NT2/D1 (cell line): Measurements from ENCODE around the gene TRPM2.

ENCODE experiments used
- YY1 ChIP-seq: IDR thresholded peaks from 2 replicates; pipeline ENCODE4 v1.6.1; 2011; ENCODE audit not compliant: insufficient read length, insufficient read depth
- ZNF274 ChIP-seq: IDR thresholded peaks from 2 replicates; pipeline ENCODE4 v1.6.1; 2011; ENCODE audit warnings: mild to moderate bottlenecking, low read depth, low read length

DNA sequence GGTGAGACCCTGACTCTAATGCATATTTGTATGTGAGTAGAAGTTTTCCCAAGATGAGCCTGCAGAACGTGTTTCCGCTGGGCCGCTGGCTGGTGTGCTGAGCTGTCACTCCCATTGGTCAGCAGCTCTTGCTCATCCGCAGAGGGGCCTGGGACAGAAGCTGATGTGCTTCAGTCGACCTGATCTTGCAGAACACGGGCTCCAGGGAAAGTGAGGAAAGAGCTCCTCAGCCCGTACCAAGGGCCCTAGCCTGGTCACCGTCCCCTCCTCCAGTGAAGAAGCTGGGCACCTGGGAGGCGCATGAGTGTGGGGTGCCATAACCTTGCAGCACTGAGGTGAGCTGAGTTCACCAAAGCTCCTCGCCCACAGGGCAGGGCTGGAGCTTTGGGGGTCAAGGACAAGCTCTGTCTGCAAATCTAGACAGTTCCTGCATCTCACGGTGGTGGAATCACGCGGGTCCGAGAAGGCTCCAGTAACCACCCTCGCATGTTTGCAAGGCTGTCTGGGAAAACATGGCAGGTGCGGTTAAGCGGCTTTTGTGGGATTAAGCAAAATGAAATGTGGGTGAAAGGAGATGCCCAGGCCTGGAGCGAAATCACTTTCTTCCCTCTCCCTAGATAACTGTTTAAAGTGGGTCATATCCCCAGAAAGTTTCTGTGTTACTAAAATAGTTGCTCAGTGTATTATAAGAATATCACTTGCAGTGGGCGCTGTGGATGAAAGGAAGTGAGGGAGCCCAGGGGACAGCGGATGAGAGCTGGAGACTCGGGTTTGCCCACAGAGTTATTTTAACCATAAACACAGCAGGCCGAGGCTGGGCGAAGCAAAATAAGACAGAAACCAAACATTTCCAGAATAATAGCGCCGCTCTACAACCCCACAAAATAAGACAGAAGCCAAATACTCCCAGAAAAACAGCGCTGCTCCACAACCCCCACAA is 68.8 kb downstream of the TRPM2 start:
- TF ChIP-seq ZNF274 (no peak), YY1 (no peak)
